Vagina (tissue), 2 donors: ENCODE measurements around the gene PLEKHG1.

Experiments used
- CTCF ChIP-seq, 3 experiments: fragments of 450-650 bp in 2 of 3; fragments of 200-600 bp in 1 of 3; sonication (generic) in 1 of 3; IDR thresholded peaks; one replicate each; pipeline ENCODE4 v1.5.1; 2017 to 2019; ENCODE audit warnings: antibody characterized with exemption in 3 of 3, mild to moderate bottlenecking in 2 of 3, moderate library complexity in 2 of 3
- POLR2A ChIP-seq, 2 donors: fragments of 450-650 bp; IDR thresholded peaks; one replicate each; pipeline ENCODE4 v1.6.1; 2017; ENCODE audit warnings: antibody characterized with exemption in 2 of 2, mild to moderate bottlenecking in 2 of 2, moderate library complexity in 2 of 2
- POLR2AphosphoS5 ChIP-seq, 2 donors: sonication (generic); formaldehyde crosslinking; IDR thresholded peaks; one replicate each; pipeline ENCODE4 v1.9.0; 2017; ENCODE audit warnings: antibody characterized with exemption in 2 of 2, mild to moderate bottlenecking in 2 of 2, low read depth in 1 of 2; ENCODE audit not compliant: insufficient read depth in 1 of 2

- TF ChIP-seq CTCF (IDR thresholded peaks at IDR 0.05) (no peak), POLR2AphosphoS5 (IDR thresholded peaks at IDR 0.05; ENCODE audit: insufficient read depth in 1 of 2, low read depth in 1 of 2) (no peak), POLR2A (IDR thresholded peaks at IDR 0.05) (no peak)
These were observed 31.7 kb downstream of the PLEKHG1 start for GRCh38 chr6:150631283-150631983.
